ENCODE data around the gene SAMHD1.
"Not testable (repeated sequence)": the region's sequence is repeated elsewhere in the genome, so short reads cannot be mapped to it uniquely, and the experiment has no call there.

SAMHD1 gene

DNA sequence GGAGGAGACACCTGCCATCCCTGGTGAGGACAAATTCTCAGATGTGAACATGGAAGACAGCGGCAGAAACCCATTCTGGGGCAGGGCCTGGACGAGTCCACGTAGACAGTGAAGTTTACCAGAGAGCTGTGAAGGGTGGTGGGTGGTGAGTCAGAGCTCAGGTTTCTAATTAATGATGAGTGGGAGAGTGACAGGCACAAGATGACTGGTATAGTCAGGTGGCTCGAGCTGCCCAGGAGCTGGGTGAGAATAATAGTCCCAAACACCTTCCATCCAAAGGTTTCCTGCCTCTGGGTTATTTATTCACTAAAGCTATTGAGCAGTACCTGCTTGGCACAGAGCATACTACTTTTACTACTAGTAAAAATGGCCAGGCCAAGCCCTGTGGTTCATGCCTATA is 69.6 kb downstream of the SAMHD1 start:
- no peaks in the 10 kb centered on the region for H3K9me3 ChIP-seq (ENCODE audit: low read length)
- no peak overlapping the region for H3K27ac ChIP-seq (ENCODE audit: low read depth, low read length)
- H3K9ac ChIP-seq (ENCODE audit: low read length) = no peak overlapping the region

DNA sequence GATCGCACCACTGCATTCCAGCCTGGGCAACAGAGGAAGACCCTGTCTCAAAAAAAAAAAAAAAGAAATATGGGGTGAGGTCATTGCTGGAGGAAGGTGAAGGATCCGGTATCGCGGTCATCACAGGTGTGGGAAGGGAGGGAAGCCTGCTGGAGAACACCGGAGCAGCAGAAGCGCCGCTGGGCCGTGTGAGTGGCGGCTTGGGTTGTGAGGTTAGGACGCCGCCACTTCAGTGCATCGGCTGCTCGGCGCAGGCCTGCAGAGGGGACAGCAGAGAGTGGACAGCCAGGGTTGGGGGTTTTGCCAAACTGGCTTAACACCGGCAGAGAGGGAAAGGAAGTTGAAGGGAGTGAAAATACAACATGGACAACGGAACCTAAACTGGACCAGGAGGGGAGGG is 70.2 kb downstream of the SAMHD1 start:
- Histone ChIP-seq H3K9me3 (ENCODE audit: low read length) (no peaks in the 10 kb centered on the region), H3K36me3 (ENCODE audit: insufficient read depth, low read length) (no peaks in the 10 kb centered on the region), H3K9ac (ENCODE audit: low read length) (no peak overlapping the region), H3K4me3 (ENCODE audit: low read depth in 1 of 2, low read length in 2 of 2) (no peak overlapping the region), H3K27me3 (ENCODE audit: control insufficient read depth in 1 of 2, insufficient read depth in 2 of 2, low read length in 2 of 2) (no peaks in the 10 kb centered on the region), H3K4me1 (ENCODE audit: insufficient read depth, low read length) (no peaks in the 10 kb centered on the region), H3K27ac (ENCODE audit: low read depth, low read length) (no peak overlapping the region)

More for the DNA sequence above, 69.6 kb downstream of the SAMHD1 start:
- Histone ChIP-seq H3K4me1 (ENCODE audit: insufficient read depth, low read length) (no peaks in the 10 kb centered on the region), H3K27me3 (ENCODE audit: control insufficient read depth in 1 of 2, insufficient read depth in 2 of 2, low read length in 2 of 2) (no peaks in the 10 kb centered on the region), H3K36me3 (ENCODE audit: insufficient read depth, low read length) (no peaks in the 10 kb centered on the region), H3K4me3 (ENCODE audit: low read depth in 1 of 2, low read length in 2 of 2) (no peak overlapping the region)

DNA sequence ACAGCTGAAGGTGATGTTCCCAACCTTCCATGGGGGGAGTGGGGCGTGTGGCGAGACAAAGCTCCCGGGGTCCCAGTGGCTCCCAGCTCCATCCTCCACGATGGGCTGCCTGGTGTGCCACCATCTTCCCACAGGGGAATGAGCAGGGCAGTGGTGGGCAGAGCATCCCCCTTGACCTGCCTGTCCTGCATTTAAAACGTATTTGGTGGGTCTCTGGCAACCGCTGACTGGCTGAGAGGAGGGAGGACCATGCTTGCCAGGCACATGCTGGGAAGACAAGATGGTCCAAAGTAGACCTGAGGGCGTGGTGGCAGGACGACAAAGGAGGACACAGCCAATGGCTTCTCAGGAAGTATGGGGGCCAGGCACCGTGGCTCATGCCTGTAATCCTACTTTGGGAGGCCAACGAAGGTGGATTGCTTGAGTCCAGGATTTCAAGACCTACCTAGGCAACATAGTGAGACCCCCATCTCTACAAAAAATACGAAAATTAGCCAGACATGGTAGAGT is 70.7 kb downstream of the SAMHD1 start:
- no peaks in the 10 kb centered on the region for H3K27me3 ChIP-seq (ENCODE audit: control insufficient read depth in 1 of 2, insufficient read depth in 2 of 2, low read length in 2 of 2)
- no peak overlapping the region for H3K4me3 ChIP-seq (ENCODE audit: low read depth in 1 of 2, low read length in 2 of 2)
- H3K9ac ChIP-seq (ENCODE audit: low read length) = no peak overlapping the region
- H3K36me3 ChIP-seq (ENCODE audit: insufficient read depth, low read length) = no peaks in the 10 kb centered on the region
- no peaks in the 10 kb centered on the region for H3K4me1 ChIP-seq (ENCODE audit: insufficient read depth, low read length)
- H3K9me3 ChIP-seq (ENCODE audit: low read length) = no peaks in the 10 kb centered on the region
- no peak overlapping the region for H3K27ac ChIP-seq (ENCODE audit: low read depth, low read length)

DNA sequence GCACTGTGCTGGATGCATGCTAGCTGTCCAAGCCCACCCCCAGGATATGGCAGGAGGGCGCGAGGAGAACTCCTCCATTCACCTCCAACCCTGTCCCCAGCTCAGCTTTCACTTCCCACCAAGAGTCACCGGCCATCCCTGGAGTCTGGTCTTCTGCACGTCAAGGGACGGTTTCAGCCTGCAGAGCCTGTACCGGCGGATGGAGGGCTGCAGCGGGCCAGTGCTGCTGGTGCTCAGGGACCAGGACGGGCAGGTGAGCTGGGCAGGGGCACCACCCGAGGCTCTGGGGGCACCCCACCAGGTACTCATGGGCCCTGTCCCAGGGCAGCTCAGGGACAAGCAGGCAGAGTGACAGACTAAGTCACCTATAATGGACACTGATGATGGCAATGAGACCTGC is 72.6 kb downstream of the SAMHD1 start:
- H3K36me3 ChIP-seq (ENCODE audit: insufficient read depth, low read length) = no peaks in the 10 kb centered on the region
- no peak overlapping the region for H3K4me3 ChIP-seq (ENCODE audit: low read depth in 1 of 2, low read length in 2 of 2)
- no peaks in the 10 kb centered on the region for H3K9me3 ChIP-seq (ENCODE audit: low read length)

DNA sequence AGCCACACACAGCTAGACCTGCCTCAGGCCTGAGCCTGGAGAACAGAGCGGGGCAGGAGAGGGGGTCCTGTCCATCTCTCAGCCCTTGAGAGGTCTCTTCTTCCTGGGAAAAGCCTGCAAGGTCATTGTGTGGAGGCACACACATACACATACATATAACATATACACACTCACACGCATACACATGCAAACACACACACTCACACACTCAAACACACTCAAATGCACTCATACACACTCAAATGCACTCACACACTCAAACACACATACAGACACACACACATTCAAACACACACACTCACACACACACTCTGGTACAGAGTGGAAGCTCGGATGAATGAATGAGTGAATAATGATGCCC is 75.1 kb downstream of the SAMHD1 start:
- Histone ChIP-seq H3K4me3 (ENCODE audit: low read depth in 1 of 2, low read length in 2 of 2) (no peak overlapping the region), H3K36me3 (ENCODE audit: insufficient read depth, low read length) (no peaks in the 10 kb centered on the region), H3K27ac (ENCODE audit: low read depth, low read length) (no peak overlapping the region), H3K27me3 (ENCODE audit: control insufficient read depth in 1 of 2, insufficient read depth in 2 of 2, low read length in 2 of 2) (no peaks in the 10 kb centered on the region), H3K9ac (ENCODE audit: low read length) (no peak overlapping the region), H3K4me1 (ENCODE audit: insufficient read depth, low read length) (no peaks in the 10 kb centered on the region), H3K9me3 (ENCODE audit: low read length) (no peaks in the 10 kb centered on the region)

More for the DNA sequence above, 72.6 kb downstream of the SAMHD1 start:
- H3K27me3 ChIP-seq (ENCODE audit: control insufficient read depth in 1 of 2, insufficient read depth in 2 of 2, low read length in 2 of 2) = no peaks in the 10 kb centered on the region
- H3K4me1 ChIP-seq (ENCODE audit: insufficient read depth, low read length) = no peaks in the 10 kb centered on the region
- no peak overlapping the region for H3K9ac ChIP-seq (ENCODE audit: low read length)
- H3K27ac ChIP-seq (ENCODE audit: low read depth, low read length) = no peak overlapping the region

DNA sequence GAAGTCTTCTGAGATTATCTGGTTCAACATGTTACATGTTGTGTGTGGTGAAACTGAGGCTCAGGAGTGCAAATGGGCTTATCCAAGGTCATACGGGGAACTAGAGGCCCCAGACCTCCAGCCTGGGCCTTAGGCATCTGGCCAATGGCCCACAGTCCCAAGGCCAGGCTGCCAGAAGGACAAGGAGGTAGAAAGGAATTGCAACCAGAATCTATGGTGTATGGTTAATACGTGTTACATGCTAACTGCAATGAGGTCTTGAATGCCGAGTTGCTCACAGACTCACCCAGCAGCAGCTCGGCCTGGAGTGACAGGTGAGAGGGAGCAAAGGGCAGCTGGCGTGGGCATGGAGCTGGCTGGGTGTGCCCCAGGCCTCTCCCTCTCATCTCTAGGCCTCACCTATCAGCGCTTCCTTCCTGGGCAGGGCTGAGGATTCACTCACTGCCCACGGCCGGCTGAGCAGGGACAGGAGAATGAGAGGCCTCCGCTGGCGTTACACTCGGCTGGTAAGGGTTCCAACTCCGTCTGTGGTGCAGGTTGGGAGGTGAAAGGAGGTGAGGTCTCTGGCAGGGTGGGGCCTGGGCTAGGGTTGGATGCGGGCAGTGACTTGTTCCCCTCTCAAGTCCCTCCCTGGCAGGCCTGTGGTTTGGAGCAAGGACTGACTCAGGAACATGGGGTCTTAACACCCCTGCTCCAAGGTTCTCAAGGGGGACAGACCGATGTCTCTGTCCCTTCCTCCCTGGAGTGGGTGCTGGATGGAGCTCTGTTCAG is 75.6 kb downstream of the SAMHD1 start, which contains the start of gene TLDC2:
Gene TLDC2 (plus strand): TSS at position 437 of the 771 bp plus-strand sequence. CDS start 37 bp downstream, at position 474.
- Histone ChIP-seq H3K4me3 (ENCODE audit: low read depth in 1 of 2, low read length in 2 of 2) (no peak within 1 kb of the TSS), H3K9ac (ENCODE audit: low read length) (no peak within 1 kb of the TSS), H3K36me3 (ENCODE audit: insufficient read depth, low read length) (no peaks in the 10 kb centered on the region), H3K9me3 (ENCODE audit: low read length) (no peaks in the 10 kb centered on the region), H3K4me1 (ENCODE audit: insufficient read depth, low read length) (no peaks in the 10 kb centered on the region), H3K27ac (ENCODE audit: low read depth, low read length) (no peak within 1 kb of the TSS), H3K27me3 (ENCODE audit: control insufficient read depth in 1 of 2, insufficient read depth in 2 of 2, low read length in 2 of 2) (no peaks in the 10 kb centered on the region)

DNA sequence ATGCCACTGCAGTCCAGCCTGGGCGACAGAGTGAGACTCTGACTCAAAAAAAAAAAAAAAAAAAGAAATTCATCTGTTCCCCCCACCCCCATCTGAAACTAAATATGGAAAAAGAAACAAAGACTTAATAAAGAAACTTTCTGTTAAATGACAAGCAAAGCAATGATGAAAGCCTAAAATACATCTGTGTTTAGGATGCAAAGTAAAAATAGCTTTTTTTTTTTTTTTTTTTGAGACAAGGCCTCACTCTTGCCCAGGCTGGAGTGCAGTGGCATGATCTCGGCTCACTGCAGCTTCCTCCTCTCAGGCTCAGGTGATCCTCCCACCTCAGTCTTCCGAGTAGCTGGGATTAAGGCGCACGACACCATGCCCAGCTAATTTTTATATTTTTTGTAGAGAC is 76.4 kb downstream of the SAMHD1 start:
- H3K27ac ChIP-seq (ENCODE audit: low read depth, low read length); H3K36me3 ChIP-seq (ENCODE audit: insufficient read depth, low read length); H3K9me3 ChIP-seq (ENCODE audit: low read length); H3K4me3 ChIP-seq (ENCODE audit: low read depth in 1 of 2, low read length in 2 of 2); H3K4me1 ChIP-seq (ENCODE audit: insufficient read depth, low read length); H3K9ac ChIP-seq (ENCODE audit: low read length); H3K27me3 ChIP-seq (ENCODE audit: control insufficient read depth in 1 of 2, insufficient read depth in 2 of 2, low read length in 2 of 2): not testable (repeated sequence)

DNA sequence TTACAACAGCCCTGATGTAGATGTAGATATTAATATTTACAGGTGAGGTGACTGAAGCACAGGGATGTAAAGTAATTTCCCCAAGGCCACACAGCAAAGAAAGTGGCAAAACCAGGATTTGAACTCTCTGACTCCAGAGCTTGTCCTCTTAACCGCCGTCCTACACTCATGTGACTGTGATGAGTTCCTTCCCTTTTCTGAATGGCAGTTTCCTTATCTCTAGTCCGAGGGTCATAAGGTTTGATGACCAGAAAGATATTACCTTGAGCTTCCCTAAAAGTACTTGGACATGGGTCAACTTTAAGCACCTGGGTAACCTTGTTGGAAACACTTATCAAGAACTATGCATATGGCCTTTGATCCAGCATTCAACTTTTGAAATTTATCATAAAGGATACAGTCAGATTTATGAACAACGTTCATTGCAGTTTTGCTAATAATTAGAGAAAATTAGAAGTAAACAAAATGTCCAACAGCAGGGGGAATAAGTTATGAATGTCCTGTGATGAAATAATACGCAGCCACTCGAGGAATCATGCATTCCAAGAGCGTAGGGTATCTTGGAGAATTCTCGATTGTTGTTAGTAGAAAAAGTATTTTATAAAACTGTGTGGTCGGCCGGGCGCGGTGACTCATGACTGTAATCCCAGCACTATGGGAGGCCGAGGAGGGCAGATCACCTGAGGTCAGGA is 77.9 kb downstream of the SAMHD1 start:
- H3K4me3 ChIP-seq (ENCODE audit: low read depth in 1 of 2, low read length in 2 of 2) = no peak overlapping the region
- no peak overlapping the region for H3K9ac ChIP-seq (ENCODE audit: low read length)
- H3K36me3 ChIP-seq (ENCODE audit: insufficient read depth, low read length) = no peaks in the 10 kb centered on the region
- H3K4me1 ChIP-seq (ENCODE audit: insufficient read depth, low read length) = no peaks in the 10 kb centered on the region
- H3K27me3 ChIP-seq (ENCODE audit: control insufficient read depth in 1 of 2, insufficient read depth in 2 of 2, low read length in 2 of 2) = no peaks in the 10 kb centered on the region
- no peak overlapping the region for H3K27ac ChIP-seq (ENCODE audit: low read depth, low read length)
- H3K9me3 ChIP-seq (ENCODE audit: low read length) = no peaks in the 10 kb centered on the region

DNA sequence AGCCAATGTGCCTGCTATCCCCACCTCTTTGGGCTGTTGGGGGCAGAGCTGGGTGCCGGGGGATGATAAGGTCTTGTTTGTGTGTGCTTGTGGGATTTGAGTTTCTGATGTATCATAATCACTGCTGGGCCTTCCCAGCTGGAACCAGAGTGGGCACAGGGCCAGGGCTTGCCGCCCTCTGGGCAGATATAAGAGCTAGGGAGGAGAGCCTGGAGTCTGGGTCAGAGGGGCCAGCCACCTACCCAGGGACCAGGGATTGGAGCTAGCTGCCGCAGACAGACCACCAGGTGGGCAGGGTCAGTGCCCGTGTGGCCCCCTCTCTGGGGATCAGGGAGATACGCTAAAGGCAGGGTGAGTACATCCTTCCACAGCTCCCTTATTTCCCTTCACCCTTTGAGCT is 78.7 kb downstream of the SAMHD1 start:
- no peaks in the 10 kb centered on the region for H3K27me3 ChIP-seq (ENCODE audit: control insufficient read depth in 1 of 2, insufficient read depth in 2 of 2, low read length in 2 of 2)
- H3K4me1 ChIP-seq (ENCODE audit: insufficient read depth, low read length) = no peaks in the 10 kb centered on the region
- H3K27ac ChIP-seq (ENCODE audit: low read depth, low read length) = no peak overlapping the region
- no peaks in the 10 kb centered on the region for H3K36me3 ChIP-seq (ENCODE audit: insufficient read depth, low read length)
- no peak overlapping the region for H3K4me3 ChIP-seq (ENCODE audit: low read depth in 1 of 2, low read length in 2 of 2)
- H3K9ac ChIP-seq (ENCODE audit: low read length) = no peak overlapping the region
- H3K9me3 ChIP-seq (ENCODE audit: low read length) = no peaks in the 10 kb centered on the region

DNA sequence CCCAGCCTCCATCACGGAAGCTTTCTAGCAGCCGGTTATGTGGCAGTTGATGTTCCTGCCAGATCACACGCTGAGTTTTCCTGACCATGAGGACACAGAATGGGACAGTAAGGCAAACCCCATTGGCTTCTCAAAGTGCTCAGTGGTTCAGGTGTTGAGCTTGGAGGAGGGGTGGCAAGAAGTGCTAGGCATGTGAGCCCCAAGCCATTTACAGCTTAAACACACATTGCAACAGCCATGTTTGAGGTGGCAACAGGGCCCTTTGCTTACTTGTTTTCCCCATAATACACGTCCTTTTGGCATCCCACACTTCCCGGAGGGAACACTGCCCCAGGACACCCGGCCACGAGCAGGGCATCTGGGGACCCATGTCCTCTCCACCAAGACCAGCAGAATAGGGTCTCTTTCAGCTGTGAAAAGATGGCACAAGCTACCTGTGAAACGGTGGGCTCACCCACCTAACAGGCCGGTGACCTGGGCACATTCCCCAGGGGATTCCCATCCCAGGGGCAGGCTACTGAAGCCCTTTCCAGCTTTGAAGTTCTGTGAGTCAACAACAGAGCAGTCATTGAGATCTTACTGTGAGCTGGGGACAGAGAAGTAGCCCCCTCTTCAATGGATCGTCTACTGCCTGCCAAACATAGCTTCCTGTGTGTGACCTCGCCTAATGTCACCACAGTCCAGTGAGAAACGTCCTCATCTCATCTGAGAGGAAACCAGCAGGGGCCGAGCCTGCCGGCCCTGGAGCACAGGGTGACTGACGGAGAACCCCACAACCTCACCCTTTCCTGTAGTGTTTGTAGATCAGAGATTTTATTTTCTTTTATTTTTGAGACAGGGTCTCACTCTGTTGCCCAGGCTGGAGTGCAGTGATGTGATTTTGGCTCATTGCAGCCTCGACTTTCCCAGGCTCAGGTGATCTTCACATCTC is 79.6 kb downstream of the SAMHD1 start:
- Histone ChIP-seq H3K9ac (ENCODE audit: low read length) (no peak overlapping the region), H3K4me3 (ENCODE audit: low read depth in 1 of 2, low read length in 2 of 2) (no peak overlapping the region), H3K27me3 (ENCODE audit: control insufficient read depth in 1 of 2, insufficient read depth in 2 of 2, low read length in 2 of 2) (no peaks in the 10 kb centered on the region), H3K36me3 (ENCODE audit: insufficient read depth, low read length) (no peaks in the 10 kb centered on the region), H3K27ac (ENCODE audit: low read depth, low read length) (no peak overlapping the region), H3K9me3 (ENCODE audit: low read length) (no peaks in the 10 kb centered on the region), H3K4me1 (ENCODE audit: insufficient read depth, low read length) (no peaks in the 10 kb centered on the region)

Measured in muscle layer of colon (tissue), 2 donors.